ENCODE results near the gene SETSIP. TPM values are rescaled to one million over a fixed set of nuclear protein-coding genes. Genes with fewer than 3 reads are reported as not detected.

Gene SETSIP
- total RNA-seq, 2 donors from 2014 or later = 0.37 TPM; not detected in 1

DNA sequence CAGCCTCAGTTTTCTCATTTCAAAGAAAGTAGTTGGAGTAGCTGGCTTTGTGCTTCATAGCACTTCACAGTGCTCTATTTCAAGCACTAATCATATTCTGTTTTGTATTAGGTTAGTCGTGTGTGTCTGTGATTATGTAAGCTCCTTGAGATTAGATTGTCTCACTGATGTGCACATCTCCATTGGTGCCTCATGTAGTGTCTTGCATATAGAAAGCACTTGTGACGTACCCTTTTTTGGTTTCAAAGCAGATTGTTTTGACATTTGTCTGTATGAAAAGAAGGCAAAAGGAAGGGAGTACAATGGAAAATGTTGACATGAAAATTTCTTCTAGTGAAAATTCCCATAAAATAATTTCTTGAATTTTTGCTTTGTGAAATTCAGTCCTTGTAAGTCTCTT, 18.9 kb upstream of the SETSIP start:
- Histone ChIP-seq H3K27ac (ENCODE audit: low read depth, low read length) (no peak overlapping the region), H3K36me3 (ENCODE audit: control insufficient read depth, insufficient read depth, low read length) (no peaks in the 10 kb centered on the region), H3K4me3 (ENCODE audit: low read length) (no peak overlapping the region), H3K27me3 (ENCODE audit: control insufficient read depth, insufficient read depth, low read length, poor library complexity, severe bottlenecking) (no peaks in the 10 kb centered on the region), H3K9me3 (ENCODE audit: control insufficient read depth, low read length) (no peaks in the 10 kb centered on the region), H3K9ac (ENCODE audit: extremely low read depth, low read length, poor library complexity, severe bottlenecking) (no peak overlapping the region), H3K4me1 (ENCODE audit: control insufficient read depth, insufficient read depth, low read length) (no peaks in the 10 kb centered on the region)
- Mint-ChIP-seq H3K36me3 (ENCODE audit: low read depth) (peaks cover 22% of the 10 kb centered on the region), H3K9me3 (peaks cover 3% of the 10 kb centered on the region), H3K4me3 (no peak overlapping the region), H3K27ac (no peak overlapping the region), H3K4me1 (peaks cover 6% of the 10 kb centered on the region), H3K27me3 (ENCODE audit: insufficient read depth) (no peaks in the 10 kb centered on the region)
- TF ChIP-seq, protein P1, sequence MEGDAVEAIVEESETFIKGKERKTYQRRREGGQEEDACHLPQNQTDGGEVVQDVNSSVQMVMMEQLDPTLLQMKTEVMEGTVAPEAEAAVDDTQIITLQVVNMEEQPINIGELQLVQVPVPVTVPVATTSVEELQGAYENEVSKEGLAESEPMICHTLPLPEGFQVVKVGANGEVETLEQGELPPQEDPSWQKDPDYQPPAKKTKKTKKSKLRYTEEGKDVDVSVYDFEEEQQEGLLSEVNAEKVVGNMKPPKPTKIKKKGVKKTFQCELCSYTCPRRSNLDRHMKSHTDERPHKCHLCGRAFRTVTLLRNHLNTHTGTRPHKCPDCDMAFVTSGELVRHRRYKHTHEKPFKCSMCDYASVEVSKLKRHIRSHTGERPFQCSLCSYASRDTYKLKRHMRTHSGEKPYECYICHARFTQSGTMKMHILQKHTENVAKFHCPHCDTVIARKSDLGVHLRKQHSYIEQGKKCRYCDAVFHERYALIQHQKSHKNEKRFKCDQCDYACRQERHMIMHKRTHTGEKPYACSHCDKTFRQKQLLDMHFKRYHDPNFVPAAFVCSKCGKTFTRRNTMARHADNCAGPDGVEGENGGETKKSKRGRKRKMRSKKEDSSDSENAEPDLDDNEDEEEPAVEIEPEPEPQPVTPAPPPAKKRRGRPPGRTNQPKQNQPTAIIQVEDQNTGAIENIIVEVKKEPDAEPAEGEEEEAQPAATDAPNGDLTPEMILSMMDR (conservative IDR thresholded peaks at IDR 0.05) = no peak
- WGBS, 2 experiments (ENCODE audit: insufficient coverage in 1 of 2, insufficient read length in 1 of 2) = 84 to 97% methylated on average over 2 of the region's 2 CpGs
- no peak for DNase-seq

DNA sequence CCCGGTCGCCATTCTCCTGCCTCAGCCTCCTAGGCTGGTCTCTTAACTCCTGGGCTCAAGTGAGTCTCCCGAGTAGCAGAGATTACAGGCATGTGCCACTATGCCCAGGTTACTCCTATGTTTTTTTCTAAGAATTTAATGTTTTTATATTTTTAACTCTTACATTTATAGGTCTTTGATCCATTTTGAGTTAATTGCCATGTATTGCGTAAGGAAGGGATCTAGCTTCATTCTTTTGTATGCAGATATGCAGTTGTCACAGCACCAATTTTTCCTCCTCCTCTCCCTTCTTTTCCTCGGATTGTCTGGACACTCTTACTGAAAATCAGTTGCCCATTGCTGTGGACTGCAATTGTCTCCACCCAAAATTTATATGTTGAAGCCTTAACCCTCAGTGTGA, 16.4 kb upstream of the SETSIP start:
- Histone ChIP-seq H3K36me3 (ENCODE audit: control insufficient read depth, insufficient read depth, low read length) (no peaks in the 10 kb centered on the region), H3K4me1 (ENCODE audit: control insufficient read depth, insufficient read depth, low read length) (no peaks in the 10 kb centered on the region), H3K9ac (ENCODE audit: extremely low read depth, low read length, poor library complexity, severe bottlenecking) (no peak overlapping the region), H3K27ac (ENCODE audit: low read depth, low read length) (no peak overlapping the region), H3K27me3 (ENCODE audit: control insufficient read depth, insufficient read depth, low read length, poor library complexity, severe bottlenecking) (no peaks in the 10 kb centered on the region), H3K9me3 (ENCODE audit: control insufficient read depth, low read length) (peaks cover 4% of the 10 kb centered on the region), H3K4me3 (ENCODE audit: low read length) (no peak overlapping the region)
- Mint-ChIP-seq H3K36me3 (ENCODE audit: low read depth) (peaks cover 28% of the 10 kb centered on the region), H3K27ac (no peak overlapping the region), H3K4me1 (peaks cover 6% of the 10 kb centered on the region), H3K9me3 (peaks cover 8% of the 10 kb centered on the region), H3K27me3 (ENCODE audit: insufficient read depth) (no peaks in the 10 kb centered on the region), H3K4me3 (no peak overlapping the region)
- WGBS, 2 experiments (ENCODE audit: insufficient coverage in 1 of 2, insufficient read length in 1 of 2) = 90 to 100% methylated on average over 1 to 5 of the region's 5 CpGs
- DNase-seq = no peak
- TF ChIP-seq, protein P1 (conservative IDR thresholded peaks at IDR 0.05) = no peak

DNA sequence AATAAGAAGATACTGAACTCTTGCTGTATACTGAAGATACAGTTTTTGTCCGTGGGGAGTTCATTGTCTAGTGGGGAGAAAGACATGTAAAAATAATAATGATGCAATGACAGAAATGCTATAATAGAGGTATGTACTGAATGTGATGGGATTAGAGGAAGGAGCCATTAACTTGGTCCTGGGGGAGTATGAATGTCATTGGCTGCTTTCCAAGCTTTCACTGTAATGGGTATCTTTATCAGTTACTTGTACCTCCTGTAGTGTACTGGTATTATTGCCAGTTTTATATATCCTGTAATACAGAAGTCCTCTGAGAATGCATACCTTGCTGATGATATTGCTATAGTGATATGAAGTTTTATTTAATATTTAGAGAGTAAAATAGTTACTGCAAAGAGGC, 12.3 kb upstream of the SETSIP start:
- Histone ChIP-seq H3K4me3 (ENCODE audit: low read length) (no peak overlapping the region), H3K27ac (ENCODE audit: low read depth, low read length) (no peak overlapping the region), H3K27me3 (ENCODE audit: control insufficient read depth, insufficient read depth, low read length, poor library complexity, severe bottlenecking) (no peaks in the 10 kb centered on the region), H3K9ac (ENCODE audit: extremely low read depth, low read length, poor library complexity, severe bottlenecking) (no peak overlapping the region), H3K4me1 (ENCODE audit: control insufficient read depth, insufficient read depth, low read length) (no peaks in the 10 kb centered on the region), H3K9me3 (ENCODE audit: control insufficient read depth, low read length) (peaks cover 25% of the 10 kb centered on the region), H3K36me3 (ENCODE audit: control insufficient read depth, insufficient read depth, low read length) (no peaks in the 10 kb centered on the region)
- WGBS, 2 experiments (ENCODE audit: insufficient coverage in 1 of 2, insufficient read length in 1 of 2) = 89 to 100% methylated on average over 1 of the region's 1 CpG
- Mint-ChIP-seq H3K27me3 (ENCODE audit: insufficient read depth) (no peaks in the 10 kb centered on the region), H3K4me1 (no peaks in the 10 kb centered on the region), H3K9me3 (peaks cover 36% of the 10 kb centered on the region), H3K27ac (no peak overlapping the region), H3K36me3 (ENCODE audit: low read depth) (peaks cover 53% of the 10 kb centered on the region), H3K4me3 (no peak overlapping the region)
- TF ChIP-seq, protein P1 (conservative IDR thresholded peaks at IDR 0.05) = no peak
- no peak for DNase-seq
